GM10266 (cell line): ENCODE measurements around the gene CDH4.

Experiments used
- DNase-seq: peaks from one replicate; pipeline ENCODE4 v3.0.0; 2012; ENCODE audit errors: extremely low spot score
- TF ChIP-seq, protein P1 (sequence below): IDR thresholded peaks from 2 replicates; pipeline ENCODE4 v1.5.1; 2012; ENCODE audit warnings: mild to moderate bottlenecking, low read depth; ENCODE audit not compliant: control insufficient read depth, insufficient read depth; ENCODE audit errors: missing control alignments

Gene CDH4

GRCh38 chr20:61576372-61576771, 324.3 kb downstream of the CDH4 start:
- TF ChIP-seq, protein P1, sequence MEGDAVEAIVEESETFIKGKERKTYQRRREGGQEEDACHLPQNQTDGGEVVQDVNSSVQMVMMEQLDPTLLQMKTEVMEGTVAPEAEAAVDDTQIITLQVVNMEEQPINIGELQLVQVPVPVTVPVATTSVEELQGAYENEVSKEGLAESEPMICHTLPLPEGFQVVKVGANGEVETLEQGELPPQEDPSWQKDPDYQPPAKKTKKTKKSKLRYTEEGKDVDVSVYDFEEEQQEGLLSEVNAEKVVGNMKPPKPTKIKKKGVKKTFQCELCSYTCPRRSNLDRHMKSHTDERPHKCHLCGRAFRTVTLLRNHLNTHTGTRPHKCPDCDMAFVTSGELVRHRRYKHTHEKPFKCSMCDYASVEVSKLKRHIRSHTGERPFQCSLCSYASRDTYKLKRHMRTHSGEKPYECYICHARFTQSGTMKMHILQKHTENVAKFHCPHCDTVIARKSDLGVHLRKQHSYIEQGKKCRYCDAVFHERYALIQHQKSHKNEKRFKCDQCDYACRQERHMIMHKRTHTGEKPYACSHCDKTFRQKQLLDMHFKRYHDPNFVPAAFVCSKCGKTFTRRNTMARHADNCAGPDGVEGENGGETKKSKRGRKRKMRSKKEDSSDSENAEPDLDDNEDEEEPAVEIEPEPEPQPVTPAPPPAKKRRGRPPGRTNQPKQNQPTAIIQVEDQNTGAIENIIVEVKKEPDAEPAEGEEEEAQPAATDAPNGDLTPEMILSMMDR = no peak
- DNase-seq = no peak

DNA sequence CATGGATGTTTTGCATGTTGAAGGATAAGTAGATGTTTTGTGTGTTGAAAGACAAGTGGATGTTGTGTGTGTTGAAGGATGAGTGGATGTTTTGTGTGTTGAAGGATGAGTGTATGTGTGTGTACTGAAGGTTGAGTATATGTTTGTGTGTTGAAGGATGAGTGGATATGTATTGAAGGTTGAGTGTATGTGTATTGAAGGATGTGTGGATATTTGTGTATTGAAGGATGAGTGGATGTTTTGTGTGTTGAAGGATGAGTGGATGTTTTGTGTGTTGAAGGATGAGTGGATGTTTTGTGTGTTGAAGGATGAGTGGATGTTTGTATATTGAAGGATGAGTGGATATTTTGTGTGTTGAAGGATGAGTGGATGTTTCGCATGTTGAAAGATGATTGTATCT, 325.0 kb downstream of the CDH4 start:
- no peak for DNase-seq
- TF ChIP-seq, protein P1 = no peak

DNA sequence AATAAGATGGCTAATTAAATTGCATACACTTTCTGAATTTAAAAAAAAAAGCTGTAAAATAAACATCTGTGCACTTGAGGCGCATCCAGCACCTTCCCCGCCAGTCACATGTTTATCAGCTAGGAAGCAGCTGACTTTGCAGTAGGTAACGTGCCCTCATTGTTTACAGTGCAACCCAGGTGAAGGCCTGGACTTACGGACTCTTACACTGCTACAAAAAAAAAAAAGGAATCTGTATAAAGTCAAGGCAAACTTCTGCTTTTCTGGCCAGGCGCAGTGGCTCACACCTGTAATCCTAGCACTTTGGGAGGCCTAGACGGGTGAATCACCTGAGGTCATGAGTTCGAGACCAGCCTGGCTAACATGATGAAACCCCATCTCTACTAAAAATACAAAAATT, 327.8 kb downstream of the CDH4 start:
- no peak for DNase-seq
- TF ChIP-seq, protein P1 = no peak

GRCh38 chr20:61580958-61581824, 329.1 kb downstream of the CDH4 start:
- DNase-seq = no peak
- TF ChIP-seq, protein P1 = no peak

DNA sequence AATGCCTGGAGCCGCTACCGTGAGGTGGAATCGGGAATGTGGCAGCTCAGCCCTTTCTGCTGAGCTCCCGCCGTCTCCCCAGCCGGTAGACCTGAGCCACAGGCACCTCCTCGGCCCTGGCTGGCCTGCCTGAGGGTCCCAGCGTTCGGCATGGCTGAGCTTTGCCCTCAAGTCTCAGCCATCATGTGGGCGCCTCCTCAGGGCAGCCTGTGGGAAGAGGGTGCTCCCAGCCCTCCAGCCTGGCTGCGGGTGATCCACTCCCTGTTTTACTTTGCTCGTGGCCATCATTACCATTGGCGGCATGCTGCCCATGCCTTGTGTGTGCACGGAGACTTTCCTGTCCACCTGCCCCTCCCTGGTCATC, 329.7 kb downstream of the CDH4 start:
- no peak for DNase-seq
- TF ChIP-seq, protein P1 = no peak

GRCh38 chr20:61582196-61582923, 330.3 kb downstream of the CDH4 start:
- TF ChIP-seq, protein P1 = no peak
- DNase-seq = no peak

DNA sequence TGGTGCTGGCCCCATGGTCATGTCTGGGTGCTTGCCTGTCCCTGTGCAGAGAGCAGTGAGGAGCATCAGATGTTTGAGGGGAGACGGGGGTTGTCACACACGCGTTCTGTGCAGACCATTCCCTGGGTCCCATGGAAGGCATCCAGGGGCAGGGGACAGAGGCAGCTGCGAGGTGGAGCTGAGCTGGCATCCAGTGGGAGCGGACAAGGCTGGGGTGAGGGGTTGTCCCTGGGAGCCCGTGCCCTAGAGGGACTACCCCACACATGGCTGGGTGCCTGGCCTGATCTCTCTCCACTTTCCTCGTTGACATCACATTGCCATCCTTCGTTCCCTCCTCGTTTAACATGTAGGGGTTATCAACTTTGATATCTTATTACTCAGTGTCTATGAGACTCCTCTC, 331.3 kb downstream of the CDH4 start:
- DNase-seq = no peak
- TF ChIP-seq, protein P1 = no peak
